ACHN (cell line): ENCODE measurements around the gene RPS25.
"Not testable (repeated sequence)": the region's sequence is repeated elsewhere in the genome, so short reads cannot be mapped to it uniquely, and the experiment has no call there.

Experiments used
- DNase-seq: peaks from one replicate; pipeline ENCODE4 v3.0.0-alpha.2; 2015
- in situ Hi-C: cut with HindIII; loops from 2 replicates; pipeline ENCODE4 v1.10.0; 2017; ENCODE audit warnings: low sequenced_read_pairs, low pct_ligation_motif_present, low pct_unique_long_range_greater_than_20kb

RPS25 gene

DNA sequence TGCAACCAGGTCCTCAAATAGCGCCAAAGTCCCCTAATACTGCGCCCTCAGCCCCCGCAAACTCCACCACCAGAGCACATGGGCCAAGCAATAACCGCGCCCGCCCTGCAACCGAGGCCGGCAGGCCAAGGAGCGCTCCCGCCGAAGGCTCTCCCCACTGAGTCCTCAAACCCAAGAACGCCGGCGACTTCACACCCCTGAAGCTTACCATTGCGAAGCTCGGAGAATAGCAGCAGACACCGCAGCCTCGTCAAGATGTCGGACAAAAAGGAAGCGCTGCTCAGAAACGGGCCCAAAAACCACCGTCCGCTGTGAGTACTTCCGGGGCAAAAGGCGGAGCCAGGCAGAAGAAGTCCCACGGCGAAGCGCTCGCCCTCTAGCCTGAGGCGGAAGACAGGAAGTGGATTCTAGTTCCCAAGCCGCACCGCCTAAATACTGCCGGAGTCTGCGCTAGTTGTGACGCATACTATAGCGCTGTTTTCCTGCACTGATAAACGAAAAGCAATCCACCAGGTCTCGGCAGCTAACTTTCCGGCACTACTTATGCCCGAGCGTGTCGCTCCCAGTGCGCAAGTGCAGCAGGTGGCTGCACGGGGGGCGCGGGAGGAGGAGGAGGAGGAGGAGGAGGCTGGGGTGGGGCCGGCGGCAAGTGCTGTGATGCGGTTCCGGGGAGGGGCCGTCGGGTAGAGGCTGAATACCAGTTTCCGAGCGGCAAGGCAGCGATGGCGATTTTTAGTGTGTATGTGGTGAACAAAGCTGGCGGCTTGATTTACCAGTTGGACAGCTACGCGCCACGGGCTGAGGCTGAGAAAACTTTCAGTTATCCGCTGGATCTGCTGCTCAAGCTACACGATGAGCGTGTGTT, at the start of gene RPS25, which contains the start of gene TRAPPC4:
TSS of gene RPS25 (minus strand) at position 270 of the 865 bp plus-strand sequence. CDS start at position 211, 59 bp downstream.
TSS of gene TRAPPC4 (plus strand) at position 693 of the 865 bp plus-strand sequence. CDS start at position 723, 30 bp downstream.
- in situ Hi-C loops = no loop called here
- peak; percentile 94 for DNase-seq

DNA sequence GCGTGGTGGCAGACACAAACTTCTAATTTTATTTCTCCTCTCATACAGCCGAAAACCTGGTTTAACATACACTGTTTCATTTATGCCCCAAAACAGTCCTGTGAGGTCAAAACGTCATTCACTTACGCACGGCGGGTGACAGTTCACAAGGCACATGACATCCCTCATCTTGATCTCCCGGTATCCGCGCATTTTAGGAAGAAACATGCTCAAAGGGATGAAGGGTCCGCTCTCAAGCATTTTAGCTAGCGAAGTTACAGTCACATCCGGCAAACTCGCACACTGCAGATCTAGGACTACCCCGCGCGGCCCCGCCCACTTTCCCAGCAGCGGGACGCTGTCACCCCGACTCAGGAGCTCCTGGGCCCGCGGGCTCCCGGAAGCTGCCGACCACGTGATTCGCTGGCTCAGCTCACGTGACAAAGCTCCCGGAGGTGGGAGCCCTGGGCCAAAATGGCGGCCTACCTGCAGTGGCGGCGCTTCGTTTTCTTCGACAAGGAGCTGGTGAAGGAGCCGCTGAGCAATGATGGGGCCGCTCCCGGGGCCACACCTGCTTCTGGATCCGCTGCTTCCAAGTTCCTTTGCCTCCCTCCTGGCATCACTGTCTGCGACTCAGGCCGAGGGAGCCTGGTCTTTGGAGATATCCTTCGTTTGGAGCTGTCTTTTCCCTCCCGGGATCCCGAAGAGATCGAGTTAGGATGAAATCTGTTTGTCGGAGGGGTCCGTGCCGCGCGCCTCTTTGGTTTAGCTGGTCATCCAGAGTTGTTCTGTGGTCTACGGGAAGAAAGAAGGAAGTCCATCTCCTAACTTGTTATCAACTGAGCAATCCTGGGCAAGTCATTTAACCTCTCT, 49.5 kb upstream of the RPS25 start, which contains the start of gene VPS11:
TSS of gene VPS11 (plus strand) at position 448 of the 852 bp plus-strand sequence. CDS start at position 454, 6 bp downstream.
- in situ Hi-C loops = no loop called here
- DNase-seq = peak; percentile 95

DNA sequence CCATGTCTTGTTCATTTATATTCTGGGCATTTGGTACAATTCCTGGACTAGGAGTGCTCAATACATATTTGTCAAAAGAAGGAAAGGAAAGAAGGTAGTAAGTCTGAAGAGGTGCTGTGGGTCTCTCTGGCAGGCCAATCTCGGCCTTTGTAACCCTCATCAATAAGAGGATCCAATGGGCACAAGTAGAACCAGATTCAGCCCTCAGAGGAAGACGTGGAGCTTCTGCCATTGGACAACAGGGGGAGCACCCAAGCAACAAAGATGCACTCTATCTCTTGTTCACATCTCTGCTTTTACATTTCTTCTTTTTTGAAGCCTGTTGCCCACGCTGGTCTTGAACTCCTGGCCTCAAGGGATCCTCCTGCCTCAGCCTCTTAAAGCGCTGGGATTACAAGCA, 47.2 kb upstream of the RPS25 start:
- in situ Hi-C loops = no loop called here
- DNase-seq = peak; percentile 39

DNA sequence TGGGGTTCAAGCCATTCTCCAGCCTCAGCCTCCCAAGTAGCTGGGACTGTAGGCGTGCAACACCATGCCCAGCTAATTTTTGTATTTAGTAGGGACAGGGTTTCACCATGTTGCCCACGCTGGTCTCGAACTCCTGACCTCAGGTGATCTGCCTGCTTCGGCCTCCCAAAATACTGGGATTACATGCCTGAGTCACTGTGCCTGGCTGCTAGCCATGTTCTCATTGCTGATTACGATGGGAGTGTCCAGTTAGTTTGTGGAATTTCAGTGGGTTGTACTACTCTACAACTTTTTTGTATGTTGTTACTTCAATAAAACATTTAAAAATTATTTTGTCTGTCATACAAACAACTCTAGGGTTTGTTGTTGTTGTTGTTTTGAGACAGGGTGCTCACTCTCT, 44.6 kb upstream of the RPS25 start:
- in situ Hi-C loops = no loop called here
- no peak for DNase-seq

DNA sequence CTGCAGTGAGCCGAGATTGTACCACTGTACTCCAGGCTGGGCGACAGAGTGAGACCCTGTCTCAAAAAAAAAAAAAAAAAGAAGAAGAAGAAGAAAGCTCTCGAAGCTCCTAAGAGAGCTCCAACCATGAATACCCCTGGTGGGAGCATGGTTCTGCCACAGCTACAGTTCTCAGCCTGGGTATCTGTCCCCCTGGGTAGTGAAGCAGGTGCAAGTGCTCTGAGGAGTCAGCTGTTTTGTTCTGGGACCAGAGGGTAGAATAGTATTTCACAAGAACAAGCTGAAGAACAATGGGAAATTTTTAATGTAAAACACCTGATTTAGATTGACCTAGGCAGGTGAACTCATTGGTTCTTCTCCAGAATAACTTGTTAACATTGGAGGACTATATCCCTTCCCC, 43.1 kb upstream of the RPS25 start:
- in situ Hi-C loops = no loop called here
- no peak for DNase-seq

DNA sequence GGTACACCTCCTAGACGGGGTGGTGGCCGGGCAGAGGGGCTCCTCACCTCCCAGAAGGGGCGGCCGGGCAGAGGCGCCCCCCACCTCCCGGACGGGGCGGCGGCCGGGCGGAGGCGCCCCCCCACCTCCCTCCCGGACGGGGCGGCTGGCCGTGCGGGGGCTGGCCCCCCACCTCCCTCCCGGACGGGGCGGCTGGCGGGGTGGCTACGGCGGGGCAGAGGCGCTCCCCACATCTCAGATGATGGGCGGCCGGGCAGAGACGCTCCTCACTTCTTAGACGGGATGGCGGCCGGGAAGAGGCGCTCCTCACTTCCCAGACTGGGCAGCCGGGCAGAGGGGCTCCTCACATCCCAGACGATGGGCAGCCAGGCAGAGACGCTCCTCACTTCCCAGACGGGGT, 41.0 kb upstream of the RPS25 start:
- DNase-seq, in situ Hi-C loops: not testable (repeated sequence)

DNA sequence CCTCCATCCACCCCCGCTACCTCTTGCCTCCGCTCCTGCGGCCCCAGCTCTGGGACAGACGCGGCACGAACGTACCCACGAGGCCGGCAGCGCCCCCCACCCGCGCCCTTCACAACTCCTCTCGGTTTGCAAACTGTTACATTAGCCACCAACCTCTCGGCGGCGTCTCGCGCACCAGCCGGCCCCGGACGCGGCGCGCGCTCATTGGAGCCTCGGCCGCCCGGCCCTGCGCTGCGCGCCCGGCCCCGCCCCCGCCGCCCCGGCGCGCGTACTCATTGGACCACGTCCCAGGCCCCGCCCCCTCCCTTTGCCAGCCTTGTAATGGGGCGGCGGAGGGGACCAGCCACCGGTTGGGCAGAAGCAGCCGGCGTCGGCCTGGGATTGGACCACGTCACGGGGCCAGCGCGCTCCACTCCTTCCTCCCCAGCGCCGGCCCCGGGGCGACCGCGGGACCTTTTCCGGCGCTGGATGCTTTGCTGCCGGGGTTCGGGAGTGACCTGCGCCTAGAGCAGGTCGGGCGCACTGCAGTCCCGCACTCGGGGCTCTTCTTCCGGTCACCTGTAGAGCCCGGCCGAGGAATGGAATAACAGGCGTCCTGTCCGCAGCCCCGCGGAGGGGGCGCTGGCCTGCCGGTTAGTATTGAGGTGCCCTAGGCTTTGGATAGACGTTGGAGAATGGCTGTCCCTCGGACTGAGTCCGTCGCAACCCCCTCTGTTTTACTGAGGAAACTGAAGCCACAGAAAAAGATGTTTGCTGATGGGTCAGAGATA, 39.0 kb upstream of the RPS25 start, which contains the start of gene HYOU1:
TSS of gene HYOU1 (minus strand) at position 206 of the 770 bp plus-strand sequence. CDS start 1,045 bp downstream, outside the sequence.
- DNase-seq = peak; percentile 91
- in situ Hi-C loops = no loop called here

DNA sequence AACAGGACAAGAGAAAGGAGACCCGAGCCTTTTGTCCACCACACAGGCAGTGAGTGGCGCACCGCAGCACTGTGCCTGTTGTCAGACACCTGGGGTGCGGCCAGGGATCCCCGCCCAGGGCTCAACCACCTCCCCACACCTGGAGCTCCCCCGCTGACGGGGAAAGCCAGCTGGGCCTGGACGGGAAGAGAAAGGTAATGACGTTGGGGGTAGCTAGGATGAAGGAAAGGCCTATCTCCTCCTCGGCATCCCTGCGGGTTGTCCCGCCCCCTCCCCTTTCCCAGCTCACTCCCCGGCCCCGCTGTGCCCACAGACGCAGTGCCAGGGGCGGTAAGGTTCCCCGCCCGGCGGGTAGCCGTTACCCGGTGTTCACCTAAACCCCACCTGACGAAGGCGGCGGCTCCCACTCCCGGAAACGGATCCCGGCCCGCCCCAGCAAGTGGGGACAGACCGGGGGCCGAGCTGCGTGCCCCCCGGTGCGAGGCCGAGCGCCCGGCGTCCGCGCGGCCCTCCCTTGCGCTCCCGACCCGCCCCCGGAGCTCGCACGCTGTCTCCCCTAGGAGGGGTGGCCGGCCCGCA, 38.4 kb upstream of the RPS25 start:
- in situ Hi-C loops = no loop called here
- DNase-seq = no peak

DNA sequence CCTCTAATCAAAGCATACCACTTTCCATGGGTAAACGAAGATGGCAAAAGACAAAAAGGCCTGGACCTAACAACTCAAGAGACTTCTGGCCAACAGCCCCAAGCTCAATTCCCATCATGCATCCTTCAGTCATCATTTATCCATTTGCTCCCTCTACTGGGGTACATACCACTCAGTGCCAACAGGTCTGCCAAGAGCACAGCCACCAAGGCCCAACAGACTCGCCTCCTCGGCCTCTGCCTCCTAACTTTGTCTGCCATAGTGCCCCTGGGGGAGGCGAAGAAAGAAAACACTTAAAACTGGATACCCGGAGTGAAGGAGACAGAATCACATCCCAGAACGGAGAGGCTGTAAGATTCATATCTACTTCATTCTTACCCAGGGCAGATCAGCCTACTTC, 37.8 kb upstream of the RPS25 start:
- DNase-seq = peak; percentile 48
- in situ Hi-C loops = no loop called here

DNA sequence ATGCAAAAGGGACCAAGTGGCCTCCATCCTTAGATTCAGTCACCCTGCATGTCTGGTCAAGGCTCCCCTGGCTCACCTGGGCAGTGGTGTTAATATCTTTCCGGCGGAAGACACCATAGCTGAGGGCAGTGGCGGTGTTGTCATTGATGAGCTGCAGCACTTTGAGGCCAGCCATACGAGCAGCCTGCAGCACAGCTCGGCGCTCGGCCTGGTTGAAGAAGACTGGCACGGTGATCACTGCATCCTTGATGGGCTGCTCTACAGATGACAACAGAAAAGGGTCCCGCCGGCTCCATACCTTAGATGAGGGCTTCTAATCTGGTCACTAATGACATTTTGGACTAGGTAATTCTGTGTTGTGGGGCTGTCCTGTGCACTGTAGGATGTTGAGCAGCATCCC, 36.3 kb upstream of the RPS25 start:
- in situ Hi-C loops = no loop called here

DNA sequence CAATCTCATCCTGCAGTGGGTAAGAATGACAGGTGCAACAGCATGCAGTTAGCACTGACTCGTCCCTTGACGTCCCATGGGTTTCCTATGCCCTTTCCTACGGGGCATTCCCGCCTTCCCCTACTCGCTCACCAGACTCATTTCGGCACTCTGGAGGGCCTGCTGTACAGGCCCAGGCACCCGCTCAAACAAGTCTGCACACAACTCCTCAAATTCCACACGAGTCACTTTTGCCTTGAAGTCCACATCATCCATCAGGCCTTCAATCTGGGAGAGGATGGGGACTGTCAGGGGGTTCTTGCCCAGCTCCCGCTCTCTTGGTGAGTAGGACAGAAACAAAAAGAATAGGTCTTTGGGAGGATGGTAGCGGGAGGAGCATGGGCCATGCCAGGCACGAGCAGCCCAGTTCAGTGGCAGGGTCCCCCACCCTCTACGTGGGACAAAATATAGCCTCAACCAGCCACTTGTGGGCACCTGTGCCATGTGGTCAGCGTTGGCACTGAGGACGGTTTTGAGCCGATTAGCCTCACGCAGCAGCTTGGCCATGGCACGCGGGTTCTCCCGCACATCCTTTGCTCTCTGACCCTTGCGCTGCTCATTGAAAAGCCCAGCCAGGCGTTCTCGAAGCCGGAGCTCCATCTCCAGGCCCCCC, 34.1 kb upstream of the RPS25 start:
- DNase-seq = no peak
- in situ Hi-C loops = no loop called here

More for the DNA sequence above, 36.3 kb upstream of the RPS25 start:
- no peak for DNase-seq

DNA sequence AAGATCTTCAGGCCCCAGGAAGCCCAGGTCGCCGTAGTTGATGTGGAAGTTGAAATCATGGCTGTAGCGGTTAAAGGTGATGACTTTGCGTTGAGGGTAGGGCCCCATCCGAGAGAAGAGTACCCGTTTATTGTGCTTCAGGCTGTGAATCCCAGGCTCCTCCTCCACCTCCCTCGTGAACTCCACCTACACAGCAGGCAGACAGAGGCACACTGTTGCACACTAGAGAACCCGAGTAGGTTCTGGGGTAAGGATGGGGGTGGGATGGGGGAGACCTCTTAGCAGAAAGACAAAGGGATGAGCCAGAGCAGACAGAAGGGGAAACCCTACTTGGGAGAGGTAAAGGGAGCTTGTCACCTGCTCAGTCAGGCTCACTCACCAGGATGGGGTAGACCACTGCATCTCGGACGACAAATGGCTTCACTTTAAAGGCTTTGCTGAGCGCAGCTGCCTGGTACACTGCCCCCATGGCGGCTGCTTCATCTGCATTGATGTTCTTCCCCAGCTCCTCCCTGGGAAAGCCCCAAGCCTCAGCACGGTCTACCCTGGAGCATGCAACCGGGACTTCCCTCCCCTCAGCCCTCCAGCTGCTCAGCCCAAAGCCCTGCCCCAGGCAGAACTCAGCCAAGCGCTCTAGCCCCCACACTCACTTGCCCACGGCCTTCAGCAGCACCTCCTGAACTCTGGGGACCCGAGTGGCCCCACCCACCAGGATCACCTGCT, 33.5 kb upstream of the RPS25 start:
- in situ Hi-C loops = no loop called here
- no peak for DNase-seq

DNA sequence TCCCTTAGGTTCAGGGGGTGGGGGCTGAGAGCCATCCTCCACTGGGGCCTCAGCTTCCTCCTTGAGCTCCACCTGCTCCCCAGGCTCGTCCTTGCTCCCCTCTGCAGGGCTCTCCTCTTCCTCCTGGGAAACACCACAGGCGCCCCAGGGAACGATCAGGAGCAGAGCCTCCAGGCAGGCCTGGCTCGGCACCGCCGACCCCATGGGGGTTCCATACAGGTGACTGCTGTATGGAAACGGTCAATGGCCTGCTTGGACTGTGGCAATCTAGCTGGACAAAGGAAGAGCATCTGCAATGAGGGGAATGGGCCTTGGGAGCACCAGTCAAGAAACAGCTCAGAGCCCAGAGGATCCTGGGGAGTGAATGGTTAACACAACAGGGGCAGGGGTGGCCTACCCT, 30.9 kb upstream of the RPS25 start:
- DNase-seq = no peak
- in situ Hi-C loops = no loop called here

DNA sequence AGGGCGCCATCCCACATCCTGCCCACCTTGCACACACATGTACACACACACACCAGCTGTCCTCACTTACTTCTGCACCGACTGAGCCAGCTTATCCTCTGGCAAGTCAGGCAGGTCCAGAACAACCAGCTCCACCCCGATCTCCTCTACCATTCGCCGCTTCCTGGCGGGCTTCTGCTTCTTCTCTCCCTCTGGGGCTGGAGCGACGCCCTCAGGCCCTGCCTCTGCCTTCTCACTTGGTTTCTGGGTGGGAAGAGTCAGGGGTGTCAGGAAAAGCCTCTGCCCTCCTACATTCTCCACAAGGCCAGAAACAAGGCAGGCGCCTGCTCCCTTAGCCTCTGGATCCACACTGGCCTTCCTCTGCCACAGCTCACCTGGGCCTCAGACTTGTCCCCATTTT, 30.5 kb upstream of the RPS25 start:
- in situ Hi-C loops = no loop called here
- DNase-seq = no peak

DNA sequence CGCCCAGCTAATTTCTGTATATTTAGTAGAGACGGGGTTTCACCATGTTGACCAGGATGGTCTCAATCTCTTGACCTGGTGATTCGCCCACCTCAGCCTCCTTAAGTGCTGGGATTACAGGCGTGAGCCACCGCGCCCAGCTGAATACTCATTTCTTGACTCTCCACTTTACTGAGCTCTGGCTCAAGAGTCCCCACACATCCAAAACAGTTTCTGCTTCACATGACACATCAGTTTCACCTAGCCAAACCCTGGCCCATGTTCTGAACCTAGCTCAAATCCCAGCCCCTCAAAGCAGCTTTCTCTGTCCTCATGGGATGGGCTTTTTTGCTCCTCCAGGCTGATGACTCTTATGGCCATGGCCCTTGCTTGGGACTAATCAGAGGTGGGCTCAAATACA, 29.1 kb upstream of the RPS25 start:
- in situ Hi-C loops = no loop called here
- DNase-seq = no peak

DNA sequence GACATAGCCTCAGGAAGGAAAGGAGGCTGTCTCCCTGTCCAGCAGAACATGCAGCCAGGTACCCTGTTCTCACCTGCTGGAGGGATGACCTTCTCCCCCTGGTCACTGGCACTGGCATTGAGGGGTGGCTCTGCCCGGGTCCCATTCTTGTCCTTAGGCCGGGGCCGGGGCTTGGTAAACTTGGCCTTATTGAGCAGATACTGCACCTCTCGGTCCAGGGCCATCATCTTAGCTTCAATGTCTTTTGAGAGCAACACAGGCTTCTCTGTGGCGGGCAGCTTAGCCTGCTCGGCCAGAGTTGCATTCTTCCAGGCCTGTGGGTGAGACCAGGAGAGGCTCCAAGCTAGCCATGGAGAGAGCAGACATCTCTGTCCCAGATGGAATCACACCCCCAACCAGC, 28.3 kb upstream of the RPS25 start:
- in situ Hi-C loops = no loop called here
- no peak for DNase-seq

DNA sequence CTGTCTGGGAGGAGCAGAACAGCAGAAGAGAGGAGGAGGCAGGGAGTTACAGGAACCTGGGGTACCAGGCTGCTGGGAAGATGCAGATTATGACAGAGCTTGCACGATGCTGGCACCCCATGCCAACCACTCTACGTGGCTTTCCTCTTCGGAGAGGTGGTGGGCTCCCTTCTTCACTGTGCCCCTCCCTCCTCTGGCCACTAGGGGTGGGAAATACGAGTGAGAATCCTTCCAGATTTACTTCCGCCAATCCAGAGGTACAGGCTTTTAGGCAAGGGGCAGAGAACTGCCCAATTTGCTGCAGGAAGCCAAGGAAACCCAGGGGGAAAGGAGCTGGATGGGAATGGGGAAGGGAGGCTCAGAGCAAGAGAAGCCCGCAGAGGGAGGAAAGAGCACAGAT, 26.6 kb upstream of the RPS25 start:
- in situ Hi-C loops = no loop called here
- DNase-seq = no peak
